ENCODE results near the gene MAN1A2.

DNA sequence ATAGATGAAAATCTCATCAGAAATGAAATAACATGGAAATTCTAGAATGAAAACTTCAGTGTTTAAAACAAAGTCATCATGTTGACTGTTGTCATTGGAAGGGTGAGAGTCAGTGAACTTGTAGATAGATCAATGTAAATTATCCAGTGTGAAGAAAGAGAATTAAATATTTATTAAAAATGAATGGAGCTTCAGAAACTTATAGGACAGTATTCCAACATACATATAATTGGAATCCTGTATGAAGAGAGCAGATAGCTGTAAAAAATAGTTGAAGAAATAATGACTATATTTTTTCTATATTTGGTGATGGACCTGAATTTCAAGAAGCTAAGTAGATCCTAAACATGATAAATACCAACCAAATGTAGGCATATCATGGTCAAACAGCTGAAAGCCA, 60.0 kb downstream of the MAN1A2 start:
- no peak for TF ChIP-seq CTCF (IDR thresholded peaks at IDR 0.05)
- TF ChIP-seq ZFX (IDR thresholded peaks at IDR 0.05; ENCODE audit: borderline replicate concordance), result no peak
